GM18870 (cell line): ENCODE data around the gene UBE2E1.

Source experiments
- ATAC-seq: cut with Tn5 transposase; IDR thresholded peaks from one replicate; pipeline ENCODE4 v1.9.1; 2021; ENCODE audit warnings: moderate library complexity; ENCODE audit not compliant: unreplicated experiment

UBE2E1 gene

DNA sequence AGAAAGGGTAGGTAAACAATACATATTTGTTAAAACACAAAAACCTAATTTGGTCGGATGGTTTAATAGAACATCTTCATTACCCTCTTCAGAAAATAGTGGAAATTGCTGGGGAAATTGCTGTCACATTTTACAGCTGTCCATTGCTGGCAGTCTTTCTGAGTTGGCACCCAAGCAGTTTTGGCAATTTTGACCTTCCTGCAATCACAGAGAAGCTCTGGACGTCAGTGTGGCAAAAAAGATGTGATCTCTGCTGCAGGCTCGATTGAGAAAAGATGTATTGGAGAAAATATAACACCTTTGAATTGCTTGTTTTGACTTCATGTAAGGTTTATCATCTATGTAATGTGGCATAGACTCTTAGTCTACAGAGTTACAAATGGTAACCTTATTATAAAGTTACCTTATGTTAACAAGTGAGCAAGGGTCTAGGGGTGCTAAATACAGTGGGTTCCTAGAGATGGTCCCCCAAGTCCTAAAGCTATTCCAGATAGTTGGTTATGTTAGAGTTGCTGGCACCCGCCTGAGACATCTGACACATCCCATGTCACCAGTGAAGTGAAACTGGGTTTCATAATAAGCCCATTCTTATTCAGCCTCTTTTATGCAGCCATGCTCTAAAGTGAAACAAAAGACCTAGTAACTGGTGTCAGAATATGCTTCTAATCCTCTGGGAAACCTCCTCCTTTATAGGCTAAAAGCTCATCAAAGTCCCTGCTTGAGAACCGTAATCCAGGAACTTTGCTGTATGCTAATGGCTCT is 14.0 kb downstream of the UBE2E1 start:
- ATAC-seq, result peak; percentile 37

DNA sequence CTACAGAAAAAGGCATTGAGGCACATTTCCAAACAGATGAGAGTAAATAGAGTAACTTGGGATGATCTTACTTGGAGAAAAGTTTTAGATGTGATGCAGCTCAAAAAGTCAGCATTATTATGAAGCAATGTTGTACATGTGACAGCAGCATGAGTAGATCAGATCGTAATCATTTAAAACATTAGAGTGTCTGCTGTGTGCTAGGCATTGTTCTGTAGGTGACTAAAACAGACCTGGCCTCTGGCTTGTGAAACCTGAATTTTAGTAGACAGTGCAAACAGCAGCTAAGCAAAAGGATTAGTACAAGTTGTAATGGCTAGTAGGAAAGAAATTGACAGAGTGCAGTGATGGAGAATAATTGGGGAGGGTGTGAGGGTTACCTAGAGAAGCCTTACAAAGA is 15.1 kb downstream of the UBE2E1 start:
- ATAC-seq, result no peak

DNA sequence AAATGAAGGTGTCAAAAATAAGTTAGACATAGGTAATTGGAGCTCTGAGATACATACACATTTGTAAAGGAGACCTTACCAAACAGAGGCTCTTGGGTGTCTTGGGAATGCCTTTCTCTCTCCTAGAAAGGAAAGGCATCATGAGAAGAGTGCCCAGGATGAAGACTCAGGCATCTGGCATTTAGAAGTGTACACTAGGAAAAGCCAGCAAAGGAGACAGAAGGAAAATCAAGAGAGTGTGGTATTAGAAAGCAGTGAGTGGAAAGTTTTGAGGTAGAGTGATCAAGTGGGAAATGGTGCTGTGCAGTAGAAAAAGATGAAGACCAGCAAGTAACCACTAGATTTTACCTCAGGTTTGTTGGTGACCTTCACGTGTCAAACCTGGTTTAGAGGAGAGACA is 16.1 kb downstream of the UBE2E1 start:
- ATAC-seq, result no peak

DNA sequence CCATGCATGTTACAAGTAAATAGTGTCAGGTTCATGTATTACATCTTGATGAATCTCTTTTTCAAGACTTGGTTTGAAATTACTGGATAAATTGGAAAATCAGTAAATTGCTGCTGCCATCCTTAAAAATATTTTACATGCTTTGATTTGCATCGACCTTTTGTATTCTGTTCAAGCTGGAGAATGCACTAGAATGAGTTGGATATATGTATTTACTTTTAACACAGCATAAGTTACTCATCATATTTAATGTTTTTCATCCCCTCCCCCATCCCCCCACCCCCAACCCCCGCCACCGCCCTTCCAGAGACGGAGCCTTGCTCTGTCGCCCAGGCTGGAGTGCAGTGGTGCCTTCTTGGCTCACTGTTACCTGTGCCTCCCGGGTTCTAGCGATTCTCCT is 16.8 kb downstream of the UBE2E1 start:
- ATAC-seq, result no peak

DNA sequence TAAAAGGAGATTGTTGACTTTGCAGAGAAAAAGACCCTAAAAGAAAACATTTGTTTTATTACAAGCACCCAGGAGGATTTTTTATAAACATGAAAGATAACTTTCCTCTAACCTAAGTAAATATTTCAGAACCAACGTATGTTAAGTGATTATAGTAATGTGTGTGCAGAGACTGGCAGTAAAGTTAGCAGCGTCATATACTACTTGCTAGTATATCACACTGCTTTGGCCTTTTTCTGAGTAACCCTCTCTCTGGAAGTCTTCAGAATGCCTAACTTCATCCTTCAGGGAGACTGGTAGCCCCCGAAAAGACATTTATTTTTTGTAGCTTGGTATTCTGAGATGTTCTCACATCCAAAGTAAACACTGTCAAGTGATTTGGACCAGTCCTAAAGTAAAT is 17.9 kb downstream of the UBE2E1 start:
- ATAC-seq, result no peak

DNA sequence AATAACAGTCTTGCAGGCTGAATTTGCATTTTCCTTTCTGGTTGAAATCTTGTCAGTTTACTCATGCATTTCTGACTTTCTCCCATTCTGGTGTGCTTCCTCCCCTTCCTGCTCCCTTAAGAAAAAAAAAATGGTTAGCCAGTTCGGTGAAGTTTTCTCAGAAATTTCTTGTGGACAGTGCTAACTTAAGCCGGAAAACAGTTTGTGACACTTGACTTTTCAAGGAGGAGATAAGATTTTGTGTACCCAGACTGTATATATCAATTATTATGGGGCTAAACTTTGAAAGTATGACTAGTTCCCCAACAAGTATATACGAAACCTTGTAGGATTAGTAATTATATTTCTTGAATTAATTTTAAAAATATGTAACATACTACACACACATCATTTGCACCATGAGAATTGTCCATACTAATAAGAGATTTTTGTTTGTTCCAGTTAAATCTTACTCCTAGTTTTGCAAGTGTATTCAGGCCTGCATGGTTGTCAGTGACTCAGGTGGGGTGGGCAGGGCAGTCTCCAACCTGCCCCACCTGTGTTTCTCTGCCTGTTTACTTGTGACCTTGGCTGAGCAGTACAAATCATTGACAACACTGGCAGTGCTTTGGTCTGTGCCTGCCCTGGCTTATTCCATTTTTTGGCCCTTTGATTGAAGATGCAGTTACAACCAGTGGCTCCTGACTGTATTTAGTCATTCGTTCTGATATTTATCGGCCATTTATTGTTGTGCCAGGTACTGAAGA is 19.1 kb downstream of the UBE2E1 start:
- ATAC-seq, result no peak

DNA sequence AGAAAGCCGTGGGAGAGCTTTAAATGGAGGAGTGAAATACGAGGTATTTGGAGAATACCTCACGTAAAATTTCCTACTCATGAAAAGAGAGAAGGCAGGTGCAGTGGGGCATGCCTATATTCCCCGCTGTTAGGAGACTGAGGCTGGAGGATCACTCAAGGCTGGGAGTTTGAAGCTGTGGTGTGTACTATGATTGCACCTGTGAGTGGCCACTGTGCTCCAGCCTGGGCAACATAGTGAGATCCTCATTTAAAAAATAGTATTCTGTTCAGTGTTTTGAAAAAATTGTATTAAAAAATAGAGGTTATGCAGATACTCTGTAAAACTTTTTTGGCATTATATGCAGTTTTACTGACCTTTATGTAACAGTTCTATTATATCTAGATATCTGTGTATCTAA is 20.0 kb downstream of the UBE2E1 start:
- ATAC-seq, result no peak

DNA sequence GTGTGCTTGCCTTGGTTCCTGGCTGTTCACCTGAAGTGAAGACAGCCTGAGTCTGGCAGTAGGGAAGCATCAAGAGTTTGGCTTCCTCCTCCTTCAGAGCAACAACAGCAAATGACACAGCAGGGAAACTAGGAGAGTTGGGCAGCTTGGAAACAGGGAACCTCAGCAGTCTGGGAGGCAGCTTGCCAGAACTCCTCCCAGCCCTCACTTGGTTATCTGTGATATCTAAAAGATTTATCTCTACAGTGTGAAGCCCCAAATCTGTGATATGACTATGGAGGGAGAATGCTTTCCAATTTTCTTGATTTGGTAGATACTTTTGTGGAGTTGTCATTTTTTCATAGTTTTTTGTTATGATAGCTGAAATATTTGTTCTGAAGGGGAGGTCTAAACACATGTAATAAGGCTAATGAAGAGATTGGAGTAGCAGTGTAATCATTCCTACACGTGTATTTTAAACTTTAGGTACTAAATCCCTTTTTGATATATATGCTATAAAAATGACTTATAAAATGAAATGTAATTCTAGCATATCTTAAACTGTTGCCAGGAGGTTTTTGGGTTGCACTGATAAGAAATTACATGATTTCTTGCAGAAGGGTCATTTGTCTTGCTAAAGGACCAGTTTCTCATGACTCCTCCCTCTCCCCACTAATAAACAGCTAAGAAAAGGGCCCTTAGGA is 20.8 kb downstream of the UBE2E1 start:
- ATAC-seq, result no peak

DNA sequence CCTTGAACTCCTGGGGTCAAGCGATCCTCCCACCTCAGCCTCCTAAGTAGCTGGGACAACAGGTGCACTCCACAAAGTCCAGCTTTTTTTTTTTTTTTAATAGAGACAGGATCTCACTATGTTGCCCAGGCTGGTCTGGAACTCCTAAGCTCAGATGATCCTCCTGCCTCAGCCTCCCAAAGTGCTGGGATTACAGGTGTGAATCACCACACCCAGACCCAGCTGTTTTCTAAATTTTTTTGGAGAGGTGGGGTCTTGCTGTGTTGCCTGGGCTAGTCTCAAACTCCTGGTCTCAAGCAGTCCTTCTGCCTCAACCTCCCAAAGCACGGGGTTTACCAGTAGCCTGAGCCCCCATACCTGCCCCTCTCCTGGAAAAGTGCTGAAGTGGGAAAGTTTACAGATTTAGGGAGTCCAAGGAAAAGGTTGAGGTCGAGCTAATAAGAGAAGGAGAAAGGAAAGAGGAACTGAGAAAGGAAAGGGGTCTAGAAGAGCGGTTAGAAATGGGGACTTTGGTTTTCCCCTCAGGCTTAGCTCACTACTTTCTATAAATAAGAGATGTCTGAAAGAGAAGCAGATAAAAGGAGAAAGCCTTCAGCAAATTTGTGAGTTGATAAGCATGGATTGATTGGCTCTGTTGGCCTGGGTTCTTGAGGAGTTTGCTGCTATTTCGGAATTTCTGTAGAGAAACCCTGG is 23.6 kb downstream of the UBE2E1 start:
- ATAC-seq, result peak; percentile 52

DNA sequence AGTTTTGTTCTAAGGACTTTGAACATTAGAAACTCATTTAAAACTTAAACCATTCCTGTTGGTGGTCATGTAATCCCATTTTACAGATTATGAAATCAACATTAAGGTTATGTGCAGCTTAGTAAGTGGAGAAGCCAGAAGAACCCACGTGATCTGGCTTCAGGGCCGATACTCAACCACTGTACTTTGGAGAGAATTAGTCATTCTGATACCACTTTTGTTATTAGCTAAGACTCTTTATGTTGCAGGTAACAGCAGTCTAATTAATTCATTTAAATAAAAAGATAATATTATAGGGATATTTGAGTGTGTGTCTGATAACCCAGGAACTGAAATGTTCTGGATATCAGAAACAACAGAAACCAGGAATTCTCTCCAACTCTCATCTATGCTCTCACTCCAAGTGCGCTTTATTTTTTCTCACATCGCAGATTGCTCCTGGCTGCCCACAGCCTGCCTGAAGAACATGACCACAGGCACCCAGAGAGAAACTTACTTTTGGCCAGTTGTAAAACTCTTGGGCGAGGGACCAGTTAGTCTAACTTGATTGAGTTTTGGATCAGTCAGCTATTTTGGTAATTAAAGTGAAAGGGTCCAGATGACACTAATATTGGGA is 25.2 kb downstream of the UBE2E1 start:
- peak; percentile 80 for ATAC-seq

DNA sequence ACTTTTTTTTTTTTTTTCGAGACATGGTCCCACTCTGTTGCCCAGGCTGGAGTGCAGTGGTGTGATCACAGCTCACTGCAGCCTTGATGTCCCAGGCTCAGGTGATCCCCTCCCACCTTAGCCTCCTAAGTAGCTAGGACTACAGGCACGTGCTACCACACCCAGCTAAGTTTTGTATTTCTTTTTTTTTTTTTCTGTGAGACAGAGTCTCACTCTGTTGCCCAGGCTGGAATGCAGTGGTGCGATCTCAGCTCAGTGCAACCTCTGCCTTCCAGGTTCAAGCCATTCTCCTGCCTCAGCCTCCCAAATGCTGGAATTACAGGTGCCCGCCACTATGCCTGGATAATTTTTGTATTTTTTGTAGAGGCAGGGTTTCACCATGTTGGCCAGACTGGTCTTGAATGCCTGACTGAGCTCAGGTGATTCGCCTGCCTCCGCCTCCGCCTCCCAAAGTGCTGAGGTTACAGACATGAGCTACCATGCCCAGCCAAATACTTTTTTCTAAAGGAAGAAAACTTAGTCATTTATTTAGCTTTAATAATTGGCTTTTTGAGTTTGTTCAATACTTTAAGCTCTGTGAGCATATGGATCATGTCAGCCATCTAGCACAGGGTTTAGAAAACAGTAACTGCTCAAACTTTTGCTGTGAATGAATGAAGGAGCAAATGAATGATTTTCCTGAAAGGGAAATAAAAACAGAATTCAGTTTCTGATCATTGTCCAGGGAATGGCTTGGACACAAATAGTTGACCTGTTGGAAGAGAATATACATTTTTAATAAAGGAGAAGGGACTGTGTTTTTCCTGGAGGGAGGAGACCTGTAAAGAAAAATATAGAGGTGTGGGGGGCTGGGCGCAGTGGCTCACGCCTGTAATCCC is 26.0 kb downstream of the UBE2E1 start:
- ATAC-seq, result peak; percentile 4

DNA sequence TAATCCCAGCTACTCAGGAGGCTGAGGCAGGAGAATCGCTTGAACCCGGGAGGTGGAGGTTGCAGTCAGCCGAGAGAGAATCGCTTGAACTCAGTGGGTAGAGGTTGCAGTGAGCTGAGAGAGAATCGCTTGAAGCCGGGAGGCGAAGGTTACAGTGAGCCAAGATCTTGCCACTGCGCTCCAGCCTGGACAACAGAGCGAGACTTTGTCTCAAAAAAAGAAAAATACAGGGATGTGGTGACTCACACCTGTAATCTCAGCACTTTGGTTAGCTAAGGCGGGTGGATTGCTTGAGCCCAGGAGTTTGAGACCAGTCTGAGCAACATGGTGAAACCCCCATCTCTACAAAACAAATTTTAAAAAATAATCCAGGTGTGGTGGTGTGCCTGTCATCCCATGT is 26.8 kb downstream of the UBE2E1 start:
- ATAC-seq, result no peak

DNA sequence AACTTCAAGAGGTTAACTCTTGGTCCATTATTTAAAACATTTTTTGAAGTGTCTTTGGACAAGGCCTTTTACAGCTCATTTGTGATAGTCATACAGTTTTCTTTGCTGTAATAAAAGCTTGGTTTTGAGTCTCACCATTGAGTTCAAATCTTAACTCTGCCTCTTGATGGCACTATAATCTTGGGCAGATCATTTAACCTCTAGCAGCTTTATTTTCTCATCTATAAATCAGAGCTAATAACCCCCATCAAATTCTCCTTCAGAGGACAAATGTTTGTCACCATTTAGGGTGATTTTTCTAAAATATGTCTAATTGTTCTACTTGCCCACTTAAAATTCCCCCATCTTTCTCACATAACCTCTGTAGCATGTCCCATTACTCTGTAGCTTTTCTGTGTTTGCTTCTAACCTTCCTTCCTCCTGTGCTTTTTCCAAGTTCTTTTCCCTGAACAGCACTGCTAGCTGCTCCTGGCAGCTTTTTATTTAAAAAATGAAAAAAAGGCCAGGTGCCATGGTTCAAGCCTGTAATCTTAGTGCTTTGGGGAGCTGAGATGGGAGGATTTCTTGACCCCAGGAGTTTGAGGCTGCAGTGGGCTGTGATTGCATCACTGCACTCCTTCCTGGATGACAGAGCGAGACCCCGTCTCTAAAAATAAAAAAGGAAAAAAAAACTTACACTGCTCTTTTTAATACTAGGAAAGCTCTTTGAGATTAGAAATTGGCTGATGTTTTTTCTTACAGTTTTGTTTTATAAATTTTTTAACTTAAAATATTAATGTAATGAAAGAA is 28.5 kb downstream of the UBE2E1 start:
- ATAC-seq, result no peak

DNA sequence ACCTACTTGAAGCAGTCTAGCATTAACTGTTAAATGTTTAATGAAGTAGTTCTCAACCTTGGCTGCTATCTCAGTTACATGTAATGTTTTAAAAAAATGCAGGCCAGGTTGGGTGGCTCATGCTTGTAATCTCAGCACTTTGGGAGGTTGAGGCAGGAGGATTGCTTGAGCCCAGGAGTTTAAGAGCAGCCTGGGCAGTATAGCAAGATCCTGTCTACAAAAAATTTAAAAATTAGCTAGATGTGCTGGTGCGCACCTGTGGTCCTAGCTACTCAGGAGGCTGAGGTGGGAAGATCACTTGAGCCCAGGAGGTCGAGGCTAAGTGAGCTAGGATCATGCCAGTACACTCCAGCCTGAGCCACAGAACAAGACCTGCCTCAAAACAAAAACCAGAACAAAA is 29.3 kb downstream of the UBE2E1 start:
- no peak for ATAC-seq

DNA sequence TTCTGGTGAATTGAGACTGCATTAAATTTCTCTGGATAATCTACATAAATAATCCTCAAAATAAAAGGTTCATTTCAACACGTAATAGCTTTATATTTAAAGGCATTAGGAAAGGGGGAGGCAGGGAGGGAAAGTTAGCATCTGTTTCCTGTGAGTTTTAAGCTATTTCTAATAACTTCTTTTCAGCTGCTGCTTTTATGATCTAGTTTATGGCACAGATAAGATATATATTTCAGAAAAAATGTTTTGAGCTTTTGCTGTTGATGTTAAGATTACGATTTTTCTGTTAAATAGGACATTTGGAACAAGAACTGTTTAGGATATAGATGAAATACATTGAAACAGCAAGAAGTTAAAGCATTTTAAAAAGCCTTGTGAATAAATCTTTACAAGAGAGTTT is 30.0 kb downstream of the UBE2E1 start:
- no peak for ATAC-seq

DNA sequence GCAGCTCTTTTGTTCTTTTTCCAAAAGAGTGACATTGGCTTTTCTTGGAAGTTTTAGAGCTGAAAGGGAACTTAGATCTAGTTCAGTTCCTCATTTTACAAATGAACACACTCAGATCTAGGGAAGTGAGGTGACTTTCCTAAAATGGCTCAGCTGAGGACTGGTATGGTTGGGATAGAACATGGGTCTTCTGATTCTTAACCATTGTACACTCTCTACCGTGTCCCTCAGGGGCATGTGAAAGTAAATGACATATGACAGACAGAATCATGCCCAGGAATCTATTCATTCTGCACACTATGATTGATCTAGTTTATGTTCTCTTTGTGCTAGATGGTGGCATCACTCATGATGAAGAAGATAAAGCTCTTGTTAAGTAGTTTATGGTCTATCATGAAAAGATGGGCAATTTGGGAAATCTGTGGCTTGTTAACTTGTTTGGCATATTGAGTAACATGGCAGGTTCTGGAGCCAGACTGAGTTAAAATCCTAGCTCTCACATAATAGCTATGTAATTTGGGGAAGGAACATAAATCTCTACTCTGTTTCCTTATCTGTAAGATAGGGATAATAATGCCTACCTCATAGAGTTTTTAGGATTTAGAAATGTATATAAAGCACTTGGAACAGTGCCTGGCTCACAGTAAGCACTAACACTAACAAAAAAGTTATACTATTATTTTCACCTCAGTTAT is 30.9 kb downstream of the UBE2E1 start:
- ATAC-seq, result peak; percentile 40

DNA sequence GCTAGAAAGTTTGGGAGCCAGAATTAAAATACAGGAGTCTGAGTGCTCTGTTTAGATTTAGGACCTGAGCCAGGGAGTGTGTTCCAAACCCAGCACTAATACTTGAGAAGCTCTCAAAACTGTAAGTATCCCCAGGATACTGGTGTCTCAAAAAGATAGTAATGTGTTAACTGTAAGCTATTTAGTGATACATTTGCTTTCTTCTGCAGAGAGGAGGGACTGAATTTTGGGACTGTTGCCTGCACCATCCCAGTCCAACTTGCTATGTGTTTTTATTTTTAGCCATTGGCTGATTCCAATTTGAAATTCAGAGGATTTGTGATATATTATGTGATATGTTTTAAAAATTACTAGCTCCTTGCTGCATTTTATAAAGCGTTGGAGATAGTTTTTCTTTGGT is 31.5 kb downstream of the UBE2E1 start:
- no peak for ATAC-seq

DNA sequence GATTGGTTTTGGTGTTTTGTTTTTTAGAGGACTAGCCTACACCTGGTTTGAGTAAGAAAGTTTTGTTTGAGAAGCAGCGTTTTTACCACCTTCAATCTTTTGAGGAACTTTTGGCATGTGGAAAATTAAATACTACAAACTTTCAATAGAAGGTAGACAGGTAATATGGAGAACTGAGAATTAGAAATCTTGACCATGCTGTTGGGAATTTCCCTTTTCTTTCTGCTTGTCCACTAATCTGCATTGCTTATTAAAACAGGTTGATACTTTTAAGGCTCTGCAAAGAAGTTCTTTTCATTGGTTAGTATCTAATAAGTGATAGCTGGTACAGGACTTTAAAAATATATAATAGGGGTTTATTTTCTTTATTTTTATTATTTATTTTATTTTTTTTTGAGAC is 31.9 kb downstream of the UBE2E1 start:
- no peak for ATAC-seq

DNA sequence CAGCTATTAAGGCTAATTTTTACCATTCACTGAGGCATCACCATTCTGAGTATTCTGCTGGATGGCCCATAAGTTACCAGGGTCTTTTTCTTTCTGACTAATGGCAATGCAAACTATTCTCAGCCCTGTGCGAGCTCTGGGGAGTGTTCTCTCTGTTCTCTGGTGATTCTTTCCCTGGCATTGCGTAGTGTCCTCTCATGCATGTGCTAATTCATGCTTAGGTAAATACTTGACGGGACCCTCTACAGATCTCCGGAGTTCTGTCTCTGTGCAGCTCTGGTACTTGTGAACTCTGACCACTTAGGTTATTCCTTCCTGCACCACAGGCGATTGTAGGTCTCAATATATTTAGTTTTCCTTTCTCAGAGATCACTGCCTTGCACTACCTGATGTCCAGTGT is 34.8 kb downstream of the UBE2E1 start:
- ATAC-seq, result no peak
